A673 (cell line): ENCODE data around the gene NUDT16.

Experiments used
- EZH2 ChIP-seq: fragments of 200-600 bp; sonication (generic); IDR thresholded peaks from 2 replicates; pipeline ENCODE4 v1.6.1; 2017; ENCODE audit warnings: borderline replicate concordance, low read depth, mild to moderate bottlenecking, mixed read lengths, antibody characterized with exemption, low read length; ENCODE audit not compliant: poor library complexity, severe bottlenecking
- TF ChIP-seq, protein P1 (sequence below): fragments of 300-800, 200-600 bp; sonication (generic); conservative IDR thresholded peaks from 2 replicates; pipeline ENCODE4 v1.5.1; 2017; ENCODE audit warnings: low read depth, mild to moderate bottlenecking, antibody characterized with exemption, low read length, moderate library complexity, mixed read lengths

DNA sequence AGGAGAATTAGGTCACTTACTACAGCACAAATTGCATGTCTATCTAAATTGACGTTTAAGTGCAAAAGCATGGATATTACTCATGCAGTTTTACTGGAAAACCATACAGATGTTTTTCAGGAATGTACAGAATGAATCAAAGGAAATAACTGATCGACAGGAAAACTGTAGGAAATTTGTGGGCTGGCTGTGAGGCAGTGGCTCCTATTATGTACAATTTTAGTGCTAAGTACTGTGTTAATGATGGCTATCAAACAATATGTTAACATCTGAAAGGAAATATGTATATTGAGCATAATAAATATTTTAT, 6.9 kb downstream of the NUDT16 start:
- TF ChIP-seq, protein P1, sequence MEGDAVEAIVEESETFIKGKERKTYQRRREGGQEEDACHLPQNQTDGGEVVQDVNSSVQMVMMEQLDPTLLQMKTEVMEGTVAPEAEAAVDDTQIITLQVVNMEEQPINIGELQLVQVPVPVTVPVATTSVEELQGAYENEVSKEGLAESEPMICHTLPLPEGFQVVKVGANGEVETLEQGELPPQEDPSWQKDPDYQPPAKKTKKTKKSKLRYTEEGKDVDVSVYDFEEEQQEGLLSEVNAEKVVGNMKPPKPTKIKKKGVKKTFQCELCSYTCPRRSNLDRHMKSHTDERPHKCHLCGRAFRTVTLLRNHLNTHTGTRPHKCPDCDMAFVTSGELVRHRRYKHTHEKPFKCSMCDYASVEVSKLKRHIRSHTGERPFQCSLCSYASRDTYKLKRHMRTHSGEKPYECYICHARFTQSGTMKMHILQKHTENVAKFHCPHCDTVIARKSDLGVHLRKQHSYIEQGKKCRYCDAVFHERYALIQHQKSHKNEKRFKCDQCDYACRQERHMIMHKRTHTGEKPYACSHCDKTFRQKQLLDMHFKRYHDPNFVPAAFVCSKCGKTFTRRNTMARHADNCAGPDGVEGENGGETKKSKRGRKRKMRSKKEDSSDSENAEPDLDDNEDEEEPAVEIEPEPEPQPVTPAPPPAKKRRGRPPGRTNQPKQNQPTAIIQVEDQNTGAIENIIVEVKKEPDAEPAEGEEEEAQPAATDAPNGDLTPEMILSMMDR, result no peak
- TF ChIP-seq EZH2, result no peak
